Measurements from ENCODE around the gene STUB1.
A peak's percentile ranks its signal among the peaks of the same experiment; 100 is the strongest.

STUB1 gene

DNA sequence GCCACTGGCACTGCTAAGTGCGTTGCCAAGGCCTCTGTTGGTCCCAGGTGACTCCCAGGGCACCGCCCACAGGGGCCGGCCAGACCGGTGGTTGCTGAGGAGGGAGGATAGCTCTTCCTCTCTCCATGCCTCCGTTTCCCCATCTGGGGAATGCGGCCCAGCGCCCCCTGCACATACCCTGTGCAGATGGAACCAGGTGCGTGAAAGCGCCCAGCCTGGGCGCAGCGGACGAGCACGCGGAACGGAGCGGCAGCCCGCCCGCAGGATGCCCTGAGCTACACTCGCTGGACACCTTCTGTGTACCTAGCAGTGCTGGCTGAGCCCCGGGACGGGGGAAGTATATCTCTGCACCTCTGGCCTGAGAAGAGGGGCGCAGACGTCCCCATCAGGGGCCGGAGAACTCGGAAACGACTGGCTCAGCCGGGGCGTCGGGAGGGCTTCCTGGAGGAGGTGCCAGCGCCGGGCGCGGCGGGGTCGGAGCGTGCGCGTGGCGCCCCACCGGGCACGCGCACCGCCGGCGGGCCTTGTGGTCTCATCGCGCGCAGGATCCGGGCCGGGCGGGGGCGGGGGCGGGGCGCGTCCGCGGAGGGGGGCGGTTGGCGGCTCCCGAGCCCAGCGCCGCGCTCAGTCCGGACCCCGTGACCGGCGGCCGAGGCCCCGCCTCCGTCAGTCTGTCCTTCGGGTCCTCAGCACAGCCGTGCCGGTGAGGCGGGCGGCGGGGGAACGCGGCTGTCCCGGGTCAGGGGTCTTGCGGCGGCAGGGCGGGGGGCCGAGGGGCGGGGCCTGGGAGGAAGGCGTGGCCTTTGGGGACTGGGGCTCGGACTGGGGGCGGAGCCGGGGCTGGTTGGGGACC lies 46.5 kb downstream of the STUB1 start, which contains the start of the genes CCDC78 and HAGHL:
Gene CCDC78, minus strand, starts transcription at position 6 of the 853 bp plus-strand sequence. CDS start 76 bp downstream, outside the sequence.
Gene HAGHL, plus strand, starts transcription at position 669 of the 853 bp plus-strand sequence. CDS start 404 bp downstream, outside the sequence.
- peak; percentile 67 for DNase-seq

DNA sequence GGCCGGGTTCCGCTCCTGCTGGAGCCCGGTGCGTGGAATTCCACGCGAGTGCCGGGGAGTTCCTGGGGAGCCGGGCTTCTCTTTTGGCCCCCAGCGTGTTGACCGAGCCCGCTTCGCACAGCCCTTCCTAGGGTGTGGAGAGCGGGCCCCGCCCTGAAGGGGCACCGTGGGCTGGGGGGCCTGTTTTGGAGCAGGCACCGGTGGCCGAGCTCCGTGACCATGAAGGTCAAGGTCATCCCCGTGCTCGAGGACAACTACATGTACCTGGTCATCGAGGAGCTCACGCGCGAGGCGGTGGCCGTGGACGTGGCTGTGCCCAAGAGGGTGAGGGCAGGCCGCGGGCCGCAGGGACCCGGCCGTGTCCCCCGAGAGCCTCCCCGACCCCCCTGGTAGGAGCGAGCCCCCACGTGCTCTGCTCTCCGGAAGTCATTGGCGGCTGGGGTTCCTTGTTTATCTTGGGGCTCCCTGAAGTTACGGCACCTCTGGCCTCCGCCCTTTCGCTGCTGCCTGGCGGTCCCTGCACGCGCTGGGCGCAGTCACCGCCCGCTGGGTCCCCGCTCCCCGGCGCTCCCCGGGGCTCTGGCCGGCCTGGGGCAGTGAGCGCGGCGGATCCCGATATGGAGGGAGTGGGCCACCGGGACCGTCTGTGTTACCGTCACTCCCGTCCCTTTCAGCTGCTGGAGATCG lies 47.2 kb downstream of the STUB1 start:
- DNase-seq: peak; percentile 52

DNA sequence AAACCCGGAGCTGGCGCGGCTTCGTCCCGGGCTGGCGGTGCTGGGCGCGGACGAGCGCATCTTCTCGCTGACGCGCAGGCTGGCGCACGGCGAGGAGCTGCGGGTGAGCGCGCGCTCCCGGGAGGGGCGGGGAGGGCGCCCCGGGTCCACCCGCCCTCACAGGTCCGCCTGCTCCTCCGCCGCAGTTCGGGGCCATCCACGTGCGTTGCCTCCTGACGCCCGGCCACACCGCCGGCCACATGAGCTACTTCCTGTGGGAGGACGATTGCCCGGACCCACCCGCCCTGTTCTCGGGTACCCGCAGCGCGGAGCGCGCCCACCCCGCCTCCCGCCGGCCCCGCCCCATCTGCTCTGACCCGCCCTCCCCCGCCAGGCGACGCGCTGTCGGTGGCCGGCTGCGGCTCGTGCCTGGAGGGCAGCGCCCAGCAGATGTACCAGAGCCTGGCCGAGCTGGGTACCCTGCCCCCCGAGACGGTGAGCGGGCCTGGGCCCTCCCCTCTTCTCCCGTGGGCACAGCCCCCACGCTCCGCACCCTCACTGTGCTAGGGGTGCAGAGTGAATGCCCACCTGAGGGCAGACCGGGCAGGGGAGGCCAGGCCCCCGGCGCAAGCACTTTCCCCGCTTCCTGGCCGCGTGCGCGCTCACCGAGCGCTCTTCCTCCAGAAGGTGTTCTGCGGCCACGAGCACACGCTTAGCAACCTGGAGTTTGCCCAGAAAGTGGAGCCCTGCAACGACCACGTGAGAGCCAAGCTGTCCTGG lies 48.1 kb downstream of the STUB1 start:
- peak; percentile 70 for DNase-seq

DNA sequence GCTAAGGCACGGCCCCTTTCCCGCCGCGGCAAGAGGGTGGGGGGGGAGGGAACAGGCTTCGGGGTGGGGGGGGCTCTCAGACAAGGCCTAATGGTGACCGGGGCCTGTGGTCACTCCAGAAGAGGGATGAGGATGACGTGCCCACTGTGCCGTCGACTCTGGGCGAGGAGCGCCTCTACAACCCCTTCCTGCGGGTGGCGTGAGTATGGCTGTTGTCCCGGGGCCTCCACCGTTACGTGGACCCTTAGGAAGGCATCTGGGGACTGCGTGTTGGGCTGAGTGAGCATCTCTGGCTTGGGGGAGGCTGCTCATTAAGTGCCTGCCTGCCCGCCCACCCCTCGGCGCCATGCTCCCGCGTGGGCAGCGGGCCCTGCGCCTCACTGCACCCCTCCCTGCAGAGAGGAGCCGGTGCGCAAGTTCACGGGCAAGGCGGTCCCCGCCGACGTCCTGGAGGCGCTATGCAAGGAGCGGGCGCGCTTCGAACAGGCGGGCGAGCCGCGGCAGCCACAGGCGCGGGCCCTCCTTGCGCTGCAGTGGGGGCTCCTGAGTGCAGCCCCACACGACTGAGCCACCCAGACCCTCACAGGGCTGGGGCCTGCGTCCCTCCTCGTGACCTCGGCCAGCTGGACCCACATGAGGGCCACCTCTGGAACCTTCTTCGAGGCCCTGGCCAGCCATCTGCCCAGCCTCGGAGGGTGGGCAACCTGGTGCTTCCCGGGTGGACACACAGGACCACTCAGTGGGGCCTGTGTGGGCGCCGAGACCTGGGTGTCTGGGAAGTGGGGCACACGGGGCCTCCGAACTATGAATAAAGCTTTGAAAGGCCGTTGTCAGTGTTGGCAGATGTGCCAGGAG lies 48.9 kb downstream of the STUB1 start:
- DNase-seq: no peak

DNA sequence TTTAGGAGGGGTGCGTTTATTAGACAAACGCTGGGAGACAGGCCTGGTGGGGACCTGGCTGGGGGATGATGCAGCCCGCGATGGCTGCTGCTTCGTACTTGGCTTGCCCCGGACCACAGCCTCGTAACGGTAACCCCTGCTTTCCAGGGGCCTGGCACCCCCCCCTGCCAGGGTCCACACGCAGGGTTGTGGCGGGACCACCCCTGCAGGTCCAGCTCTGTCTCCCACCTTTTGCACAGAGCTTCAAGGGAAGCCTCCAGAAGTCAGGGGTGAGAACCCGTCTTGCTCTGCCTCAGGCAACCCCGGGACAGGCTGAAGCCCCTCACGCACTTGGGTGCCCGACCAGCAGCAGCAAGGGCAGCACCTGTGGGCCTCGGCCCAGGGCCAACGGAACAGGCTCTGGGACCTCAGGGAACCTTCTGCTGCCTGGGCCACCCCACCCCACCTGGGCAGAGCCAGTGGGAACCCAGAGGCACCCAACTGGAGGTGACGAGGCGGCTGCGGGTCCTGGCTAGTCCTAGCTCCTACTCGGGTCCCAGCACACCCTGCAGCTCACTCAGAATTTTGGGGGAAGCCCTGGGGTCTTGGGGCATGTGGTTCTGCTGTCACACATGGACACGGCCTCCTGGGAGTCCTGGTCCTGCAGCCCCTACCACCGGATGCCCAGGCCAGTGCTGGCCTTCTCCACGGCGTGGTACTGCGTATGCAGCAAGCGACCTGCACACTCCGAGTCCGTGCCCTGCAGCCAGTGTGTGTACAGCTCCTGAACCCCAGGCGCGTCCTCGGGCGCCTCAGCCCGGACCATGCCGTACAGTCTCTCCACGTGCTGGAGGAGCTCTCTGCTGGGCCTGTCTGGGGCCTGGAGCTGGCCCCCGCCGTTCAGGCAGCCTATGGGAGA lies 49.8 kb downstream of the STUB1 start:
- DNase-seq: no peak

DNA sequence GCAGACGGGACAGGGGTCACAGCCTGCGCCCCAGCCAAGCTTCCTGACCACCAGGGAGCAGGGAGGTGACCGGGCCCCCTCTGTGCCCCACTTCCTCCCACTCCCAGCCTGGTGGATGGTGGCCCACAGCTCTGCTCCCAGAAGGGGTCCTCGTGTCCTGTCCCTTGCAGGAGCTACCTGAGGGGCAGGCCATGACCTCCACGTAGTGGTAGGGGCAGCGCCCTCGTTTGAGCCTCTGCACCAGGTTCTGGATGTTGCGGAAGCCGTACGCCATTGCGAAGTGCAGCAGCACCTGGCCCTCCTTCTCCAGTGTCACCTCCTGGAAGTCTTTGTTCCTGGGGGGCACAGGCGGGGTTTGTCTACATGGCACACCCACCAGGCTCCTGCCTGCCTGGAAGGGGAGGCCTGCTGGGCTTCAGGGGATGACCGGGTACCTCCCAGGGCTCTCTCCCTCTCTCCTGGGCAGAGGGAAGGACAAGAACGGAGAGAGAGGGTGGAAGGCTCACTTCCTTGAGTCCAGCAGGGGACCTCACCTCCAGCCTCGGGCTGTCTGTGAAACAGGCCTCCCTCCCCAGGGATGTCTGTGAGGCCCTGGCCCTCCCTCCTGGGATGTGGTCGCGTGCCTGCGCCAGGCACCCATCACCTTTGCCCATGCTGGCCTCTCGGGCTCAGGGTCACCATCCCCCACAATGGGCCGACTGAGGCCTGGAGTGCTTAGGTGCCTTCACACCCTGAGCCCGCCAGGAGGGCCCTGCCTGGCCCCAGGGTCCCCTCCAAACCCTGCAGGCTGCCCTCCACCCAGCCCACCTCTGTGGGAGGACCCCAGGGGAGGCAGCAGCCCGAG lies 50.7 kb downstream of the STUB1 start:
- no peak for DNase-seq

DNA sequence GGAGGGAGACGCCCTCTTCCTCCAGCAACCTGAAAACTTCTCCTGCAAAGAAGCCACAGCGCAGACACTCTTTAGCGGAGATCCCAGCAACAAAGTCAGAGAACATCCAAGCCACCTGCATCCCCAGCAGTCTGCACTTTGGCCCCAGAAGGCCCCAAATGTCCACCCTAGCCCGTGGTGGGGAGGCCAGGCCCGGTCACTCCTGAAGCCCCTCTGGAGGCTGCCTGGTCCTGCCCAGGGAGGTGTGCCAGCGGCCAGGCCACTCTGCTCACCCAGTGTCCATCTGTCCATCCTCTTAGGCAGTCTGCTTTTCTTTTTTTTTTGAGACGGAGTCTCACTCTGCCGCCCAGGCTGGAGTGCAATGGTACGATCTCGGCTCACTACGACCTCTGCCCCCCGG lies 52.1 kb downstream of the STUB1 start:
- DNase-seq: no peak

All from eye (tissue), 1 donor.